IPS DF 6.9 (cell line): ENCODE results near the gene NAA38.

Source experiments
- DNase-seq: peaks from one replicate; pipeline ENCODE4 v3.0.0-alpha.2; 2013; ENCODE audit warnings: low read depth, low spot score
- H3K27ac ChIP-seq: one replicate; pipeline ENCODE4 v1.5.1; 2013; ENCODE audit warnings: low read length, control low read depth
- H3K27me3 ChIP-seq: 2 replicates; pipeline ENCODE4 v1.6.1; 2013; ENCODE audit warnings: mild to moderate bottlenecking, low read length; ENCODE audit not compliant: control insufficient read depth, insufficient read depth
- H3K36me3 ChIP-seq: 2 replicates; pipeline ENCODE4 v1.6.1; 2013; ENCODE audit warnings: low read length; ENCODE audit not compliant: control insufficient read depth, insufficient read depth
- H3K4me1 ChIP-seq: 2 replicates; pipeline ENCODE4 v1.6.1; 2013; ENCODE audit warnings: low read length; ENCODE audit not compliant: control insufficient read depth, insufficient read depth
- H3K4me3 ChIP-seq: 2 replicates; pipeline ENCODE4 v1.5.1; 2013; ENCODE audit warnings: mild to moderate bottlenecking, low read length
- H3K9me3 ChIP-seq: 2 replicates; pipeline ENCODE4 v1.6.1; 2013; ENCODE audit warnings: low read length, inconsistent platforms; ENCODE audit not compliant: control insufficient read depth, insufficient read depth
- WGBS: extraction: QIAGEN DNeasy Blood & Tissue Kit; methylation state at CpG from one replicate; pipeline ENCODE4 v1.1.7; 2013; ENCODE audit warnings: mixed read lengths, missing lambda C conversion rate; ENCODE audit not compliant: insufficient read length, insufficient coverage; 5-methylcytosine and 5-hydroxymethylcytosine counted together

NAA38 gene

GRCh38 chr17:7859028-7859427 is 1.7 kb upstream of the NAA38 start:
- no CpG with 5 or more reads among the region's 8 CpGs for WGBS
- H3K27me3 ChIP-seq = peaks cover 17% of the 10 kb centered on the region
- H3K9me3 ChIP-seq = no peaks in the 10 kb centered on the region
- H3K4me1 ChIP-seq = peaks cover 8% of the 10 kb centered on the region; the same call in 1 of the 2 replicates
- H3K4me3 ChIP-seq = no peak overlapping the region; the same call in 1 of the 2 replicates
- no peaks in the 10 kb centered on the region for H3K36me3 ChIP-seq
- no peak for DNase-seq
- no peak overlapping the region for H3K27ac ChIP-seq

DNA sequence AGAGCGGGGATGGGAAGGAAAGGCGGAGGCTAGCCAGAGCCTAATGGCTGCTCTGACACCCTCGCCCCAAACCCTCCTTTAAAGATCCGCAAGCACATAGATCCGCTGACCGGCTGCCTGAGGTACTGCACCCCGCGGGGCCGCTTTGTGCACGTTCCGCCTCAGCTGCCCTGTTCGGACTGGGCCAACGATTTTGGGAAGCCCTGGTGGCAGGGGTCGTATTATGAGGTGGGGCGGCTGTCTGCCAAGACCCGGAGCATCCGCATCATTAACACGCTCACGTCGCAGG is 1.1 kb upstream of the NAA38 start:
- Histone ChIP-seq H3K27me3 (peaks cover 17% of the 10 kb centered on the region), H3K4me3 (peak overlapping the region; percentile 68; the same call in 1 of the 2 replicates), H3K4me1 (peaks cover 8% of the 10 kb centered on the region; the same call in 1 of the 2 replicates), H3K9me3 (no peaks in the 10 kb centered on the region), H3K27ac (no peak overlapping the region), H3K36me3 (no peaks in the 10 kb centered on the region)
- no peak for DNase-seq
- WGBS = no CpG with 5 or more reads among the region's 20 CpGs

GRCh38 chr17:7857713-7858521 is 558 bp upstream of the NAA38 start, which contains the start of gene CYB5D1:
Gene CYB5D1, plus strand, starts transcription at chr17:7858003. Its CDS starts 132 bp downstream, at chr17:7858135.
- WGBS = no CpG with 5 or more reads among the region's 48 CpGs
- H3K4me1 ChIP-seq = peaks cover 11% of the 10 kb centered on the region
- no peaks in the 10 kb centered on the region for H3K36me3 ChIP-seq
- no peaks in the 10 kb centered on the region for H3K9me3 ChIP-seq
- H3K4me3 ChIP-seq = peak within 1 kb of the TSS; percentile 72; the same call in 1 of the 2 replicates
- H3K27me3 ChIP-seq = peaks cover 19% of the 10 kb centered on the region
- DNase-seq = no peak
- no peak within 1 kb of the TSS for H3K27ac ChIP-seq

DNA sequence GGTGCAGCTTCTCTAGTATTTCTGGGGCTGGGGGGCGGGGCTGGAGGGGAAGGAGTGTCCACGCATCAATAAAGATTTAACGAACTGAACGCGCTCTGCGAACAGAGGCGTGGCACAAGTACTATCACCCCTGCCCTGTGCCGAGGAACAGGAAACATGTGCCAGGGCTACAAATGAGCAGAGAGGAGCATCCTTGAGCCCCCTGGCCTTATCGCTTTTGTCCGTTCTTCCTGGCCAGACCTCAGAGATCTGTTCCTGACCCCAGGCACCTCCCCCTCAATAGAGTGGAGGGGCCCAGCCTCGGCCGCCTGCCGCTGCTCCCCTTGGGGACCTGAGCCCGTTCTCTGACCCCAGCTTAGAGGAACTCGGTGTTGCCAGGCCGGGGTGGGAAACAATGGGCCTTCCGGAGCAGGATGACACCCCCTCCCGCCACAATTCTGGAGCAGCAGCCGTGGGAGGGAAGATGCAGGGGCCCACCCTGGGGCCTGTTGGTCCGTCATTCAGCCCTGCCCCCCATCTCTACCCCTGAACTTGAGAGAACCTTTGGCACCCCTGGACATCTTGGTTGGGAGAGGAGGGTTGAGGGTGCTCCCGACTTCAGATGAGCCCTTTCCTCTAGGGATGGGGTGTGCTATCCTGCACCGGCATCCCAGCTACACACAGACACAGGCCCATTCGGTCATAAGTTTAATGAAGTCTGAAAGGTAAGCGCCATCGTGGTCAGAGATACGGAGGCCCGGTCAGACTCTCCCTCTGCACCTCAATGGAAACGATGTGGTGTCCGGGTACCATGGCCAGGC is 1.1 kb downstream of the NAA38 start:
- peaks cover 14% of the 10 kb centered on the region for H3K4me1 ChIP-seq
- H3K36me3 ChIP-seq = no peaks in the 10 kb centered on the region
- H3K9me3 ChIP-seq = no peaks in the 10 kb centered on the region
- DNase-seq = no peak
- H3K4me3 ChIP-seq = peak overlapping the region; percentile 72; the same call in 1 of the 2 replicates
- WGBS = no CpG with 5 or more reads among the region's 29 CpGs
- H3K27ac ChIP-seq = no peak overlapping the region
- peaks cover 30% of the 10 kb centered on the region for H3K27me3 ChIP-seq

GRCh38 chr17:7855660-7856010 is 1.7 kb downstream of the NAA38 start:
- Histone ChIP-seq H3K9me3 (no peaks in the 10 kb centered on the region), H3K4me1 (peaks cover 14% of the 10 kb centered on the region), H3K4me3 (no peak overlapping the region; the same call in 1 of the 2 replicates), H3K36me3 (no peaks in the 10 kb centered on the region), H3K27me3 (peaks cover 30% of the 10 kb centered on the region), H3K27ac (no peak overlapping the region)
- WGBS = no CpG with 5 or more reads among the region's 15 CpGs
- DNase-seq = no peak

GRCh38 chr17:7854851-7855659 is 2.3 kb downstream of the NAA38 start, which contains the start of gene TMEM88:
Gene TMEM88, plus strand, starts transcription at chr17:7855066. Its CDS starts 9 bp downstream, at chr17:7855075.
- DNase-seq = no peak
- Histone ChIP-seq H3K4me1 (peaks cover 14% of the 10 kb centered on the region), H3K27me3 (peaks cover 30% of the 10 kb centered on the region)

DNA sequence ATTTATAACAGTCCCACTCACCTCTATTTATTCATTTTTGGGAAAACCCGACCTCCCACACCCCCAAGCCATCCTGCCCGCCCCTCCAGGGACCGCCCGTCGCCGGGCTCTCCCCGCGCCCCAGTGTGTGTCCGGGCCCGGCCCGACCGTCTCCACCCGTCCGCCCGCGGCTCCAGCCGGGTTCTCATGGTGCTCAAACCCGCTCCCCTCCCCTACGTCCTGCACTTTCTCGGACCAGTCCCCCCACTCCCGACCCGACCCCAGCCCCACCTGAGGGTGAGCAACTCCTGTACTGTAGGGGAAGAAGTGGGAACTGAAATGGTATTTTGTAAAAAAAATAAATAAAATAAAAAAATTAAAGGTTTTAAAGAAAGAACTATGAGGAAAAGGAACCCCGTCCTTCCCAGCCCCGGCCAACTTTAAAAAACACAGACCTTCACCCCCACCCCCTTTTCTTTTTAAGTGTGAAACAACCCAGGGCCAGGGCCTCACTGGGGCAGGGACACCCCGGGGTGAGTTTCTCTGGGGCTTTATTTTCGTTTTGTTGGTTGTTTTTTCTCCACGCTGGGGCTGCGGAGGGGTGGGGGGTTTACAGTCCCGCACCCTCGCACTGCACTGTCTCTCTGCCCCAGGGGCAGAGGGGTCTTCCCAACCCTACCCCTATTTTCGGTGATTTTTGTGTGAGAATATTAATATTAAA is 3.1 kb downstream of the NAA38 start:
- no CpG with 5 or more reads among the region's 31 CpGs for WGBS

More at GRCh38 chr17:7854851-7855659, 2.3 kb downstream of the NAA38 start, which contains the start of gene TMEM88:
- H3K36me3 ChIP-seq = no peaks in the 10 kb centered on the region
- no peaks in the 10 kb centered on the region for H3K9me3 ChIP-seq
- WGBS = no CpG with 5 or more reads among the region's 57 CpGs
- no peak within 1 kb of the TSS for H3K27ac ChIP-seq
- H3K4me3 ChIP-seq = peak within 1 kb of the TSS; percentile 8; the same call in 1 of the 2 replicates

DNA sequence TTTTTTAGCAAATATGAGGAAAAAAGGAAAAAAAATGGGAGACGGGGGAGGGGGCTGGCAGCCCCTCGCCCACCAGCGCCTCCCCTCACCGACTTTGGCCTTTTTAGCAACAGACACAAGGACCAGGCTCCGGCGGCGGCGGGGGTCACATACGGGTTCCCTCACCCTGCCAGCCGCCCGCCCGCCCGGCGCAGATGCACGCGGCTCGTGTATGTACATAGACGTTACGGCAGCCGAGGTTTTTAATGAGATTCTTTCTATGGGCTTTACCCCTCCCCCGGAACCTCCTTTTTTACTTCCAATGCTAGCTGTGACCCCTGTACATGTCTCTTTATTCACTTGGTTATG is 3.7 kb downstream of the NAA38 start:
- Histone ChIP-seq H3K27me3 (peaks cover 30% of the 10 kb centered on the region), H3K4me1 (peaks cover 13% of the 10 kb centered on the region), H3K4me3 (no peak overlapping the region), H3K9me3 (no peaks in the 10 kb centered on the region), H3K27ac (no peak overlapping the region), H3K36me3 (no peaks in the 10 kb centered on the region; the same call in 1 of the 2 replicates)
- no peak for DNase-seq
- no CpG with 5 or more reads among the region's 21 CpGs for WGBS

More for the DNA sequence above, 3.1 kb downstream of the NAA38 start:
- no peak overlapping the region; the same call in 1 of the 2 replicates for H3K4me3 ChIP-seq
- peaks cover 30% of the 10 kb centered on the region for H3K27me3 ChIP-seq
- H3K27ac ChIP-seq = no peak overlapping the region
- no peaks in the 10 kb centered on the region for H3K9me3 ChIP-seq
- DNase-seq = no peak
- no peaks in the 10 kb centered on the region; the same call in 1 of the 2 replicates for H3K36me3 ChIP-seq
- H3K4me1 ChIP-seq = peaks cover 14% of the 10 kb centered on the region

GRCh38 chr17:7852919-7853690 is 4.3 kb downstream of the NAA38 start:
- H3K27ac ChIP-seq = no peak overlapping the region
- WGBS = no CpG with 5 or more reads among the region's 51 CpGs
- H3K4me1 ChIP-seq = peaks cover 13% of the 10 kb centered on the region
- DNase-seq = no peak
- H3K4me3 ChIP-seq = no peak overlapping the region
- no peaks in the 10 kb centered on the region; the same call in 1 of the 2 replicates for H3K36me3 ChIP-seq
- peaks cover 30% of the 10 kb centered on the region for H3K27me3 ChIP-seq
- no peaks in the 10 kb centered on the region for H3K9me3 ChIP-seq
